ENCODE data around the gene KCNN1. TPM values are rescaled to one million over a fixed set of nuclear protein-coding genes. Genes with fewer than 3 reads are reported as not detected.

Gene KCNN1
- total RNA-seq, 4 donors from 2014 or later = 0.22 to 3.1 TPM; not detected in 2

DNA sequence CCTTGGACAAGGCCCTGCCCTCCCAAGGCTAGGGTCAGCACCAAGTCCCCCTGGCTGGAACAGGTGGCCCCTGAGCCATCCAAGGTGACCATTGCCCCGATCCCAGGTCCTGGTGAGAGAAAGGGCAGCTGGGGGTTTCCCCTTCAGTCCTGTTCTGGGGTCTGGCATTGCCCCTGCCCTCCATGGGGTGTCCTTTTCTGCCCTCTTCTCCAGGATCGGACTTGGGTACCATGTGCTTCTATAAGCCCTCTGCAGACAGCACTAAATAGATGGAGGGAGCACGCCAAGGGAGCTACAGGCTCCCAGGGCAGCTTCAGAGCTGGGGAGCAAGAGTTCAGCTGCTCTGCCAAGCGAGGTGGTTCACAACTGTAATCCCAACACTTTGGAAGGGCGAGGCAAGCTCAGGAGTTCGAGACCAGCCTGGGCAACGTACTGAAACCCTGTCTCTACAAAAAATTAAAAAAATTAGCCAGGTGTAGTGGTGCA lies 13.5 kb upstream of the KCNN1 start:
- WGBS, 2 donors = 38 to 87% methylated on average over 2 to 4 of the region's 7 CpGs
- Histone ChIP-seq H3K9me3 (no peaks in the 10 kb centered on the region), H3K4me1 (peaks cover 39 to 43% (median 40%) of the 10 kb centered on the region in 3 donors), H3K36me3 (no peaks in the 10 kb centered on the region), H3K27ac (no peak overlapping the region), H3K27me3 (peaks cover 29 to 98% (median 42%) of the 10 kb centered on the region in 4 donors), H3K4me3 (no peak overlapping the region)
- DNase-seq = no peak
- intact Hi-C loops (cut with DNase I) = no loop called here
- TF ChIP-seq, protein P1, sequence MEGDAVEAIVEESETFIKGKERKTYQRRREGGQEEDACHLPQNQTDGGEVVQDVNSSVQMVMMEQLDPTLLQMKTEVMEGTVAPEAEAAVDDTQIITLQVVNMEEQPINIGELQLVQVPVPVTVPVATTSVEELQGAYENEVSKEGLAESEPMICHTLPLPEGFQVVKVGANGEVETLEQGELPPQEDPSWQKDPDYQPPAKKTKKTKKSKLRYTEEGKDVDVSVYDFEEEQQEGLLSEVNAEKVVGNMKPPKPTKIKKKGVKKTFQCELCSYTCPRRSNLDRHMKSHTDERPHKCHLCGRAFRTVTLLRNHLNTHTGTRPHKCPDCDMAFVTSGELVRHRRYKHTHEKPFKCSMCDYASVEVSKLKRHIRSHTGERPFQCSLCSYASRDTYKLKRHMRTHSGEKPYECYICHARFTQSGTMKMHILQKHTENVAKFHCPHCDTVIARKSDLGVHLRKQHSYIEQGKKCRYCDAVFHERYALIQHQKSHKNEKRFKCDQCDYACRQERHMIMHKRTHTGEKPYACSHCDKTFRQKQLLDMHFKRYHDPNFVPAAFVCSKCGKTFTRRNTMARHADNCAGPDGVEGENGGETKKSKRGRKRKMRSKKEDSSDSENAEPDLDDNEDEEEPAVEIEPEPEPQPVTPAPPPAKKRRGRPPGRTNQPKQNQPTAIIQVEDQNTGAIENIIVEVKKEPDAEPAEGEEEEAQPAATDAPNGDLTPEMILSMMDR (IDR thresholded peaks at IDR 0.05) = no peak
- no peak for TF ChIP-seq POLR2A (IDR thresholded peaks at IDR 0.05)

GRCh38 chr19:17953869-17954268 lies 13.0 kb upstream of the KCNN1 start:
- TF ChIP-seq, protein P1 (IDR thresholded peaks at IDR 0.05) = no peak
- TF ChIP-seq POLR2A (IDR thresholded peaks at IDR 0.05) = no peak
- intact Hi-C loops (cut with DNase I) = no loop called here
- 69 to 73% methylated on average over 4 of the region's 4 CpGs for WGBS, 2 donors

GRCh38 chr19:17954401-17954800 lies 12.5 kb upstream of the KCNN1 start:
- H3K4me3 ChIP-seq = no peak overlapping the region
- WGBS, 2 donors = 72 to 82% methylated on average over 3 of the region's 7 CpGs
- peaks cover 30 to 33% (median 32%) of the 10 kb centered on the region in 3 donors for H3K4me1 ChIP-seq
- H3K9me3 ChIP-seq = no peaks in the 10 kb centered on the region
- intact Hi-C loops (cut with DNase I) = no loop called here
- no peaks in the 10 kb centered on the region for H3K36me3 ChIP-seq
- peaks cover 29 to 87% (median 39%) of the 10 kb centered on the region in 4 donors for H3K27me3 ChIP-seq
- no peak for DNase-seq
- H3K27ac ChIP-seq = no peak overlapping the region
- TF ChIP-seq POLR2A (IDR thresholded peaks at IDR 0.05) = no peak
- TF ChIP-seq, protein P1 (IDR thresholded peaks at IDR 0.05) = no peak

More at GRCh38 chr19:17953869-17954268, 13.0 kb upstream of the KCNN1 start:
- H3K27me3 ChIP-seq = peaks cover 29 to 93% (median 42%) of the 10 kb centered on the region in 4 donors
- peaks cover 35 to 38% (median 35%) of the 10 kb centered on the region in 3 donors for H3K4me1 ChIP-seq
- no peaks in the 10 kb centered on the region for H3K36me3 ChIP-seq
- H3K4me3 ChIP-seq = no peak overlapping the region
- no peaks in the 10 kb centered on the region for H3K9me3 ChIP-seq
- no peak overlapping the region for H3K27ac ChIP-seq
- DNase-seq = no peak

DNA sequence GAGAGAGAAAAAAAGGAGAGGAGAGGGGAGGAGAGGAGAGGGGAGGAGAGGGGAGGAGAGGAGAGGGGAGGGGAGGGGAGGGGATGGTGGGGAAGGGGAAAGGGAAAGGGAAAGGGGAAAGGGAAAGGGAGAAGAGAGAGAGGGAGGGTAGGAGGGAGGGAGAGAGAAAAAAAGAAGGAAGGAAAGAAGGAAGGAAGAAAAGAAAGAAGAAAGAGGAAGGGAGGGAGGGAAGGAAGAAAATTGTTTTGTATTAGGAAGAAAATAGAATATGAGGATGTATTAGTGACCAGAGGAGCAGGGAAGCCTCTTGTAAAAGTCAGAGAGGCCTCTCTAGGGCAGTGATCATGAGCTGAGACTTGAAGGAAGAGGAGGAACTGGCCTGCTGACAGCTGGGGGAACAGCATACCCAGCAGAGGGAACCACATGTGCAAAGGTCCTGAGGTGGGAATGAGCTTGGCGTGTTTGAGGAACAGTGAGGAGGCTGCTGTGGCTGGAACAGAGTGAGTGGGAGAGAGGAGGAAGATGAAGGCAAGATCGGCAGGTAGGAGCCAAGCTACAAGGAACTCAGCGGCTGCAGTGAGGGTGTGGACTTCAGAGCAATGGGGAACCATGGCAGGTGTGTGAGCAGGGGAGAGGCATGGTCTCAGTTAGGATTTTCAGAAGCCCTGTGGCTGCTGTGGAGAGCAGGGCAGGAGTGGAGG lies 9.6 kb upstream of the KCNN1 start:
- peaks cover 12 to 79% (median 20%) of the 10 kb centered on the region in 4 donors for H3K27me3 ChIP-seq
- H3K4me1 ChIP-seq = peaks cover 3 to 6% (median 4%) of the 10 kb centered on the region in 3 donors
- intact Hi-C loops (cut with DNase I) = no loop called here
- no peak for TF ChIP-seq POLR2A (IDR thresholded peaks at IDR 0.05)
- TF ChIP-seq, protein P1 (IDR thresholded peaks at IDR 0.05) = no peak
- H3K9me3 ChIP-seq = no peaks in the 10 kb centered on the region
- H3K36me3 ChIP-seq = no peaks in the 10 kb centered on the region
- no peak for DNase-seq
- H3K27ac ChIP-seq = no peak overlapping the region
- 73 to 76% methylated on average over 3 of the region's 3 CpGs for WGBS, 2 donors
- no peak overlapping the region for H3K4me3 ChIP-seq

- Histone ChIP-seq H3K4me3 (no peak overlapping the region), H3K4me1 (peaks cover 0 to under 1% (median 0%) of the 10 kb centered on the region in 3 donors), H3K36me3 (no peaks in the 10 kb centered on the region), H3K27ac (no peak overlapping the region), H3K27me3 (peaks cover 7 to 77% (median 14%) of the 10 kb centered on the region in 4 donors), H3K9me3 (no peaks in the 10 kb centered on the region)
- intact Hi-C loops (cut with DNase I) = no loop called here
- TF ChIP-seq, protein P1 (IDR thresholded peaks at IDR 0.05) = no peak
- TF ChIP-seq POLR2A (IDR thresholded peaks at IDR 0.05) = no peak
- no peak for DNase-seq
Measured at GRCh38 chr19:17957885-17958284, 9.0 kb upstream of the KCNN1 start.

Data from esophagus squamous epithelium (tissue), 5 donors.